Left ventricle myocardium inferior (tissue), 1 donor: ENCODE data around the gene NPHP1. TPM values are rescaled to one million over a fixed set of nuclear protein-coding genes. Genes with fewer than 3 reads are reported as not detected.

Experiments used
- DNase-seq: peaks from one replicate; pipeline ENCODE4 v3.0.0-alpha.2; 2020
- H3K27ac ChIP-seq: fragments of 200-600 bp; replicated peaks from 2 replicates; pipeline ENCODE4 v1.8.0; 2021
- H3K27me3 ChIP-seq: fragments of 200-600 bp; 2 replicates; pipeline ENCODE4 v1.8.0; 2021; ENCODE audit warnings: low read depth
- H3K36me3 ChIP-seq: fragments of 200-600 bp; 2 replicates; pipeline ENCODE4 v1.8.0; 2021
- H3K4me1 ChIP-seq: fragments of 200-600 bp; 2 replicates; pipeline ENCODE4 v1.8.0; 2021
- H3K4me3 ChIP-seq: fragments of 200-600 bp; 2 replicates; pipeline ENCODE4 v1.8.0; 2021; ENCODE audit warnings: mild to moderate bottlenecking, moderate library complexity
- H3K9me3 ChIP-seq: fragments of 200-600 bp; replicated peaks from 2 replicates; pipeline ENCODE4 v1.8.0; 2021
- intact Hi-C: fragments of 100-400 bp; cut with micrococcal nuclease; formaldehyde crosslinking; loops from one replicate; pipeline ENCODE4 v1.11.0; 2022
- total RNA-seq: library from RNA; stranded (reverse); fragmentation: NEBNext Ultra II Directional; extraction: Animal tissue kit (Norgen Biotek cat#: 25700); gene quantifications from one replicate; pipeline ENCODE4 v1.2.1, GENCODE V29; 2021
- TF ChIP-seq, protein P1 (sequence below): fragments of 200-600 bp; IDR thresholded peaks from 2 replicates; pipeline ENCODE4 v1.8.0; 2021; ENCODE audit warnings: antibody characterized with exemption, mild to moderate bottlenecking, borderline replicate concordance
- donor health status: DM: no; HTN: yes; CAD: no; lungs with severe emphysema.

The NPHP1 gene
- total RNA-seq, 1 donor from 2014 or later, result 5.4 TPM

DNA sequence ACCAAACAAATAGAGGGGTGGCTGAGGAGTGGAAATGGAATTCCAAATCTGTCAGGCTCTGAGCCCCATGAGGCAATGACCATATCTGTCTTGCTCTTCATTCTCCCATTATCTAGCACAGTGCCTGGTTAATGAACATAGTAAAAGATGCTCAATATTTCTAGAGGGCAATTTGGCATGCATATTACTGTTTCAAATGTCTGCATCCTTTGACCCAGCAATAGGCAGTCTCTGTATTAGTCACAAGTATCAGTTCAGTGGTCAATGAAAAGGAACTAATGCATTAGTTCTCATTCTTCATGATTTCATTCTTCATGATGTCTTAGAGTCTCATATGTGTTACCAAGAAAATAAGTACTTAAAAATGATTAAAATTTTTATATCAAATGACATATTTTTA is 60.8 kb downstream of the NPHP1 start:
- H3K4me1 ChIP-seq, result no peaks in the 10 kb centered on the region
- DNase-seq, result no peak
- TF ChIP-seq, protein P1, sequence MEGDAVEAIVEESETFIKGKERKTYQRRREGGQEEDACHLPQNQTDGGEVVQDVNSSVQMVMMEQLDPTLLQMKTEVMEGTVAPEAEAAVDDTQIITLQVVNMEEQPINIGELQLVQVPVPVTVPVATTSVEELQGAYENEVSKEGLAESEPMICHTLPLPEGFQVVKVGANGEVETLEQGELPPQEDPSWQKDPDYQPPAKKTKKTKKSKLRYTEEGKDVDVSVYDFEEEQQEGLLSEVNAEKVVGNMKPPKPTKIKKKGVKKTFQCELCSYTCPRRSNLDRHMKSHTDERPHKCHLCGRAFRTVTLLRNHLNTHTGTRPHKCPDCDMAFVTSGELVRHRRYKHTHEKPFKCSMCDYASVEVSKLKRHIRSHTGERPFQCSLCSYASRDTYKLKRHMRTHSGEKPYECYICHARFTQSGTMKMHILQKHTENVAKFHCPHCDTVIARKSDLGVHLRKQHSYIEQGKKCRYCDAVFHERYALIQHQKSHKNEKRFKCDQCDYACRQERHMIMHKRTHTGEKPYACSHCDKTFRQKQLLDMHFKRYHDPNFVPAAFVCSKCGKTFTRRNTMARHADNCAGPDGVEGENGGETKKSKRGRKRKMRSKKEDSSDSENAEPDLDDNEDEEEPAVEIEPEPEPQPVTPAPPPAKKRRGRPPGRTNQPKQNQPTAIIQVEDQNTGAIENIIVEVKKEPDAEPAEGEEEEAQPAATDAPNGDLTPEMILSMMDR, result no peak
- H3K36me3 ChIP-seq, result peaks cover 9% of the 10 kb centered on the region
- H3K4me3 ChIP-seq, result no peak overlapping the region
- intact Hi-C loops, result no loop called here
- no peak overlapping the region for H3K27ac ChIP-seq
- H3K27me3 ChIP-seq, result no peaks in the 10 kb centered on the region
- H3K9me3 ChIP-seq, result no peaks in the 10 kb centered on the region

DNA sequence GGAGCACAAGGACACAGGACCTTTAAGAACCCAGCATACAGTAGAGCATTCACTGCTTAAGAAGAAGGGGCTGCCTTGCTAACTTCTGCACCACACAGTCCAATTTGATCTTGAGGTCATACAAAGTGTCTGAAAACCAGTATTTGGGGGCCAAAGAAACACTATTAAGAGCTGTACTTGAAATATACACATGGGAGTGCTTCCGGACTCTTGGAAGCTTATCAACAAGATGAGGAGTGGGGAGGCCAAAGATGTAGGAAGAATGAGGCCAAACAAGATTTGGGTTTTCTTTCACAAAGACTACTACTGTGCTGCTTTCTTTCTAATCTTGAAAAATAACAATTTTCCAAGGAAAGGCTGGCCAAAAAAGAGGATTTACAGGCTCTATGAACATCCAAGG is 64.4 kb downstream of the NPHP1 start:
- TF ChIP-seq, protein P1, result no peak
- H3K36me3 ChIP-seq, result peaks cover 9% of the 10 kb centered on the region
- H3K27ac ChIP-seq, result no peak overlapping the region
- no peaks in the 10 kb centered on the region for H3K4me1 ChIP-seq
- intact Hi-C loops, result no loop called here
- no peak overlapping the region for H3K4me3 ChIP-seq
- H3K27me3 ChIP-seq, result no peaks in the 10 kb centered on the region
- no peaks in the 10 kb centered on the region for H3K9me3 ChIP-seq
- no peak for DNase-seq

DNA sequence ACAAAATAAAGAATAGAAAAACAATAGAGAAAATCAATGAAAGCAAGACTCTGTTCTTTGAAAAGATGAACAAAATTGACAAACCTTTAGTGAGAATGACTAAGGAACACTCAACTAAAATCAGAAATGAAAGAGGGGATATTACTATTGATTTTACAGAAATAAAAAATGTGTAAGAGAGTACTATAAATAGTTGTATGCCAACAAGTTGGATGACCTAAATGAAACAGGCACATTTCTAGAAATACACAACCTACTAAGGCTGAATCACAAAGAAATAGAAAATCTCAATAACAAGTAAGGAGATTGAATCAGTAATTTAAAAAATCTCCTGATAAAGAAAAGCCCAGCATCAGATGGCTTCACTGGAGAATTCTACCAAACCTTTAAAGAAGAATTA is 70.8 kb downstream of the NPHP1 start:
- TF ChIP-seq, protein P1, result no peak
- intact Hi-C loops, result no loop called here
- Histone ChIP-seq H3K27me3 (no peaks in the 10 kb centered on the region), H3K27ac (no peak overlapping the region), H3K4me3 (no peak overlapping the region), H3K36me3 (peaks cover 10% of the 10 kb centered on the region), H3K9me3 (peaks cover 24% of the 10 kb centered on the region), H3K4me1 (no peaks in the 10 kb centered on the region)
- no peak for DNase-seq

DNA sequence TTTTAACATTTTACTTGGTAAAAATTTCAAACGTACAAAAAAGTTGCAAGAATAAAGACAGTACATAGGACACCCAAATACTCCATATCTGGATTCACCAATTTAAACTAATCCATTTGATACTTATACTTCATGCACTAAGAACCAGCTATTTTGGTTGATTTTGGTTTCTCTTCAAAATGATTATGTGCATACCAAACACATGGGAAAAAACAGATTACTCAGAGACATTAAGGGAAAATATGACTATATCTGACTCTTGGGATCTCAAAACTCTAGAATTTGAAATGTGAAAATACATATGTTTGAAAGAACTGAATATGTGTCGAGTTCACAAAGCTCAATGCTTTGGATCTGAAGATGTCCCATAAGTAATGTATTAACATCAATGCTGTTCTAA is 73.6 kb downstream of the NPHP1 start:
- no peaks in the 10 kb centered on the region for H3K27me3 ChIP-seq
- no peak overlapping the region for H3K4me3 ChIP-seq
- H3K27ac ChIP-seq, result no peak overlapping the region
- intact Hi-C loops, result no loop called here
- peaks cover 24% of the 10 kb centered on the region for H3K9me3 ChIP-seq
- TF ChIP-seq, protein P1, result no peak
- no peaks in the 10 kb centered on the region for H3K4me1 ChIP-seq
- DNase-seq, result no peak
- peaks cover 18% of the 10 kb centered on the region for H3K36me3 ChIP-seq

DNA sequence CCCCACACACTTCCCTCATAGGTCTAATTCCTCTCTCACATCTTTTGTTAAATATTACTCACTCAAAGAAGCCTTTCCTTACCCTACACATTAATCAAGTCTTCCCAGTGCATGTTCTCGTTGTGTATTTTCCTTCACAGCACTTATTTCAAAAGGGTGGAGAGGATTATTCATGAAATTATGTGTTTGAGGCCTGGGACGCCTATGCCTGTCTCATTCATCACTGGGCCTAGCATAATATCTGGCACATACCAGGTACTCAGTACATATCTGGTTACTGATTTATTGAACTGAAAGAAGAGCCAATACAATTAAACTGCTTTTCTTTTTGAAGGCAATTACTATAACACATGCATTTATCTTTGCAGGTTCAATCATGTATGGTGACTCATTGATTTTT is 74.1 kb downstream of the NPHP1 start:
- H3K27me3 ChIP-seq, result no peaks in the 10 kb centered on the region
- peaks cover 24% of the 10 kb centered on the region for H3K9me3 ChIP-seq
- TF ChIP-seq, protein P1, result no peak
- H3K4me3 ChIP-seq, result no peak overlapping the region
- no peak overlapping the region for H3K27ac ChIP-seq
- no peaks in the 10 kb centered on the region for H3K4me1 ChIP-seq
- H3K36me3 ChIP-seq, result peaks cover 18% of the 10 kb centered on the region
- no peak for DNase-seq
- intact Hi-C loops, result no loop called here

DNA sequence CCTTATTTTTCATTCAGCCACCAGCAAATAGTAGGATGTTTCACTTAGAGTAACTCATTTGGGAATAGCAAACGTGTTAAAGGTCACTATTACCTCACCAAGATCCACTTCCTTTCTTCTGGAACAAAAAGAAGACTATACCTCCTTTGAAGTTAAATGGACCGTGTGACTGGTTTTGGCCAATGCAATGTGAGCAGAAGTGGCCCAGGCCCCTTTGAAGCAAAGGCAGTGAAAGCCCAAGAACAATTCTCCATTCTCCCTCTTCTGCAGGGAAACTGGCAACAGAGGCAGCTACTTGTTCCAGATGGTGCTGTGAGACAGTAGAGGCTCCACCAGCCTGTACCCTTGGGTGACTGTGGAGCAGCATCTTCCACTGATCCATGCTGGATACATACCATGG is 77.9 kb downstream of the NPHP1 start:
- no peaks in the 10 kb centered on the region for H3K27me3 ChIP-seq
- intact Hi-C loops, result no loop called here
- no peaks in the 10 kb centered on the region for H3K4me1 ChIP-seq
- TF ChIP-seq, protein P1, result no peak
- no peaks in the 10 kb centered on the region for H3K9me3 ChIP-seq
- H3K27ac ChIP-seq, result no peak overlapping the region
- H3K4me3 ChIP-seq, result no peak overlapping the region
- H3K36me3 ChIP-seq, result peaks cover 8% of the 10 kb centered on the region
- DNase-seq, result no peak
